Islet precursor cell (in vitro differentiated cells): ENCODE results near the gene GPR135.

Experiments used
- DNase-seq: peaks from one replicate; pipeline ENCODE4 v3.0.0-alpha.2; 2018

Gene GPR135

GRCh38 chr14:59422069-59422881, 42.9 kb downstream of the GPR135 start:
- DNase-seq, result no peak

GRCh38 chr14:59419303-59419702, 45.9 kb downstream of the GPR135 start:
- no peak for DNase-seq

GRCh38 chr14:59417311-59417710, 47.9 kb downstream of the GPR135 start:
- no peak for DNase-seq

- DNase-seq, result no peak
Observed at GRCh38 chr14:59415836-59416602, 49.2 kb downstream of the GPR135 start.
